Kasumi-1 (cell line): ENCODE results near the gene ADAM22.
"Not testable (repeated sequence)": the region's sequence is repeated elsewhere in the genome, so short reads cannot be mapped to it uniquely, and the experiment has no call there.

Experiments
- DNase-seq, 2 experiments: peaks; one replicate each; lab custom pipeline; 2025; lab: John Stamatoyannopoulos, UW

The ADAM22 gene

DNA sequence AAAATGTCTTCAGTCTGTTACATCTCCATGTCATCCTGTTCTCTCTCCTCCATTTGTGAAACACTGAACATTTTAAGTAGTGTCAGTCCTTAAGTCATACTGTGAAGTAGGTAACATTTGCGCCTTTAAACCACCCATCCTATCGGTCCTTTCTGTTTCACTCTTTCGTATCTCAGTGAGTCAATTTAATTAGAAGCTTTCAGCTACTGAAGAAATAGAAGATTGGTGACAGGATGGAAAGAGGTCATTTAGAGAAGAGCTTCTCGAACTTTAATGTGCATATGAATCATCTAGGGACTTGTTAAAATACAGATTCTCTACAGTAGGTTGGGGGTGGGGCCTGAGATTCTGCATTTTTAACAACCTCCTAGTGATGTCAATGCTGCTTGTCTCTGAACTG, 172.4 kb downstream of the ADAM22 start:
- DNase-seq: no peak

DNA sequence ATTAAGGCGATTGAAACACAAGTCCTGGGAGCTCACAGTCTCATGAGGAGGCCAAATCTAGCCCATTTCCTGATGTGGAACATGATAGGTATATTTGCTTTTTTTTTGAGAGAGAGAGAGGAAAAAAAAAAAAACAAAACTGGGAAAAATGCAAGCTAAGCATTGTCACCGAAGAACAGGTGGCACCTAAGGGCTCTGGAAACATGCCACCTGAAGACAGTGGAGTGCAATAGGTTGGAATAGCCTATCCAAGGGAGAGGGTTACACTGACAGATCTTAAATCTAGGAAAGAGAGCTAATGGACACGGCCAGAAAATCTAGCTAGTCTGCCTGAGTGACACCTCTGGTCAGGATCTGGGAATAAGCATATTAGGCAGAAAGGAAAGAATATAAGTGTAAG, 175.6 kb downstream of the ADAM22 start:
- DNase-seq: no peak

DNA sequence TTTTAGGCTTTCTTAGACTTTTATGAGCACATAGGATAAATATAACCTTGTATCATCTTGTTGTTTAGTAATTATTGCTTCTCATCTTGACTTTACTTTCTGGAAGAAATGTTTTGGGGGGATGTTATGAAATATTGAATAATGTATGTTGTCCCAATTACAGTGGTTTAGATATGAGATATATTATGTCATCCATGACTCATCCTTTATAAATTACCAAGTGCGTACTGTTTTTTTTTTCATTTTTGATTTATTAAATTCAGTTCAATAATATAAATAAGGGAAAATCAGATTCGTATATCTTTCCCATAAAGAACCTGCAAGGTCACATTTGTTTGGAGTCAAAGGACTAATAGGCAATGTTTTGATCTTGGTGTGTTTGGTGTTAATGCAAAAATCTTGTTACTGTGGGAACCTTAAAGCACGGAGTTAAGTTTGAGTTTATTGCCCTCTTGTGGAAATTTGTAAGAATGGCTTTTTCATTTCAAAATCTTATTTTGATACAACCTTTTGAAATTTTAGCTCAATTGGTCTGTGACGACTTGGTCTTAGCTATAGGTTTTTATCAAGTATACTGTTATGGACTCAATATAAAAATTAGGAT, 177.2 kb downstream of the ADAM22 start:
- peak; percentile 79 to 86 for DNase-seq

DNA sequence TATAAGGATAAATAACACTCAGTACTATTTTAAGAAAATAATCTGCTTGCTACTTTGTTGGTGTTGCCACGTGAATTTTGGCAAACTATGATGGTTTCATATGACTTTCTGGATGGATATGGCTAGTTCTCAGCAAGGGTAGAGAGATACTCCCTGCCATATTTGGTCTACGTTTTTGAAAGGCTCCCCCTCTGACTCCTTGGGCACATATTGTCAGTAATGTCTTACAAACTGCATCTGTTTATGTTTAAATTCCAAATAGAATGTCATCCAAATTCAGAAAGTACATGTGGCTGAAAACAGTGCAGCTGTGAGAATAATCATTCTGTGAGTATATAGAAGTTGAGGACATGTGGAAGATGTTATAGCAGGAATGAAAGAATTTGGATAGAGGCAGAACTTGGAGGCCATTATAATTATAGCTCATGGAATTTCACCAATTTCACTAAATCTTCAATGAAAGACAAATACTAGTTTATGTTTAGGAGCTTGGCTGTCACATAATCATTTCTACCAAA, 178.0 kb downstream of the ADAM22 start:
- DNase-seq: no peak

DNA sequence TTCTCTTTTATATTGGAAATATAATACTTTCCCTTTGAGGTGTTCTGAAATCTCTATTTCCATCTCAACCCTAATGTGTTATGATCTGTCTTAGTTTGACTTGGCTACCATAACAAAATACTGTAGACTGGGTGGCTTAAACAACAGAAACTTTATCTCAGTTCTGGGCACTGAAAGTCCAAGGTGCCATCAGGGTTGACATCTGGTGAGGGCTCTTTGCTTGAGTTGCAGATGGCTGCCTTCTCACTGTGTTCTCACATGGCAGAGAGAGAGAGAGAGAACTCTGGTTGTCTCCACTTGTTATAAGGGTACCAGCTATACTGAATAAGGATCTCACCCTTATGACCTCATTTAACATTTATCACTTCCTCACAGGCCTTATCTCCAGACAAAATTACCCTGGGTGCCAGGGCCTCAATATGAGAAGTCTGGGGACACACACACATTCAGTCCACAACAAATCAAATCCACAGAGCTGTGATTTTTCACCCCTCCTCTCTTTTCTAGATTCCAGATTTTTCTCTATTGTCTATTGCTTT, 181.3 kb downstream of the ADAM22 start:
- DNase-seq: no peak

DNA sequence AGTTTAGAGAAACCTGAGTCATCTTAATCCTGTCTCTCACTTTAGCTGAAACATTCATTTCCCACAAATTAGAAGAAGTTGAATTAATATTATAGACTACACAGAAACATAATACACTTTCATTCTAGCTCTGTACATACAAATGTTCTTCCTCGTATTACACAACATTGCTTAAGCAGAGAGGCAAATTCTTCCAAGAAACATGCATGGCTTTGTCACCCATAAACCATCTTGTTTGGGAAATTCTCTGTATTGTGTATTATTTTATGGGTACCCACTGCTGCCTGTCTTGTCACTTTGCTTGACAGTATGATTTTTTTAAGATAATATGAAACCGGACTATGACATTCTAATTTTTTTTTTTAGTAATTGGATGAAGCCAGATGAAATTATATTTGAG, 181.8 kb downstream of the ADAM22 start:
- no peak for DNase-seq

DNA sequence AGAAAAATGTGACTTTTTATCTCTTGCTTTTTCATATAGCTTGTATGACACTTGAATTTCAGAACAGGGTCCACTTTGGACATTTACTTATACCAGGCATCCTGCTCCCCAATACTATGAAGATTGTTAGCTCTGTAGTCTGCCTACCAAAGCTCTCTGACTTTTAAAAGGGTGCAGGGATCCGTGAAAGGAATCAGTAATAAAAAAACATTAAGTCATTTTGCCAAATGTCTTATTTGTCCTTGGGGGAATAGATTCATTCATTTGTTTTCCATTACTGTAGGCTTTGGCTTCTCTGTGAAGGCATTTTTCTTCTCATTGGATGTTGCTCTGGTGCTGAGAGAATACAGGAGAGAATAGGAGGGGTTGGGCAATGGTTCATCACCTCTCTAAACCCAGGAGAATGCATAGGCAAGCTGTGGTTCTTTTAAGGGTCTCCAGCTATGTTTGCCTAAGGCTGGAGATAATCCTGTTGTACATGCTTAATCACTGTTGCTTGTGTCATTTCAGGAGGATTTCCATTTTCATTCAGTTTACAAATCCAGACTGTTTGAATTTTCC, 182.3 kb downstream of the ADAM22 start:
- no peak for DNase-seq

DNA sequence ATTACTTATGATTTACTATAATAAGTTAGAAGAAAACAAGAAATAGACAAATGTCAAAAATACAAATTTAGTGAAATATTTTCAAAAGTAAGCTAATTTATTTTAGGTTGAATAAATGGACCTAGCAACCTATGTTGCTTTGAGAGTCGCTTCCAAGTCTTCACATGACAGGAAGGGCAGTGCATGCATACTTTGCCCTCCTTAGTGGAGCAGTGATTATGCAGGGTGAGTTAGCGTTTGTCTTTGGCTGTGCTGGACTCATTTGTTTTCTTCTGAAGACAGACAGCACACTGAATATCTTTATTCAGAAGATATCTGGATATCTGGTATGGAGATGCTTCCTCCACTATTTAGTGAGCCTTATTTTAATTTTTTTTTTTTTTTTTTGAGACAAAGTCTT, 183.3 kb downstream of the ADAM22 start:
- DNase-seq: no peak

DNA sequence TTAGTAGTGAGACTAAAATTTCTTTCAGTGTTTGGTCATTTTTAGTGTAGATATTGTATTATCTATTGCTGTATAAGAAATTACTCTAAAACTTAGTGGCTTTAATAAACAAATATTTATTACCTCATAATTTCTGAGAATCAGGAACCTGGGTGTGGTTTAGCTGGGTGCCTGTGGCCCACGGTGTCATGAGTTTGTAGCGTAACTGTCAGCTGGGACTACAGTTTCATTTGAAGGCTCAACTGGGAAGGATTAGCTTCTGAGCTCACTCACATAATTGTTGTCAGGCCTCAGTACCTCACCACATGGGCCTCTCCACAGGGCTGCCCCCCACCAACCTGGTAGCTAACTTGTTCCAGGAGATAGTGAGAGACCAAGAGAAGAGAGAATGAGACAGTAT, 187.3 kb downstream of the ADAM22 start:
- DNase-seq: no peak

DNA sequence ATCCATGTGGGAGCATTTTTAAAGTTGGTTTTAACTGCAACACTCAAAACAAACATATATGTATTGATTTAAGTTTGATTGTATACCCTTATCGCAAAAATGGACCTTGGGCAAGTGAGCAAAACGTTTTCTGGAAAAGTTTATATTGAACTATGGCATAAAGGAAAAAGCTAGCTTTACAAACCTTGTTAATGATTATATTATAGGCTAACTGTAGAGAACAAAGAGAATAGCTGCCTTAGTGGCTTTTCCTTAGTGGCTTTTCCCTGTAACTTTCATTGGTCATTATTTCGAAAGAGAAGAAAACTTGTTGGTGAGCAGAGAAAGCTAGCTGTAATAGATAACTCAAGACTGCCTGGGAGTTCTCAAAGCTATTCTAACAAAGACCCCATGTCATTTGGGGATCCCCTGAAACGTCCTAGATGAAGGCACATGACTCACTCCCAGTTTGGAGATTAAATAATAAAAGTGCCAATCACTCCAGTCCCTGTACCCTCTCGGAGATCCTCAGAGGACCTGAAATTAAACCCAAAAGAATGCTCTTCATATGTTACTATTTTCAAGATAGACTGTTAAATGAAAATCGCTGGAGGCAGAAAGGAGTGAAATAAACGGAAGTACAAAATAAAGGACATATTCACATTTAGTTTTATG, 193.7 kb downstream of the ADAM22 start:
- DNase-seq: no peak

DNA sequence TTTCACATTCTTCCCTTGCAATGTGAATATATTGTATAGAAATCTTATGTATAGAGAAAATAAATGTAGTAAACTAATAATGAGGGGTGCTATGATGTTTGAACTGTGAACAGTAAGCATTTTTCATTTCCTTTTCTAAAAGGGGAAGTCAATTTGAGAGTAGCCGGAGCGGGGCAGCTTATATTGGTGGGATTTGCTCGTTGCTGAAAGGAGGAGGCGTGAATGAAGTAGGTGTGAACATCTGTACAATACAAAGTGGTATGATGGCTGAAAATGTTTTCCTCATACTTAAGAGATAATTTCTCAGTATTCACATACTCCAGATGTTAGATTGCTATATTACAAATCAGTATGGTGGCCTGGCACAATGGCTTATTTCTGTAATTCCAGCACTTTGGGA, 198.7 kb downstream of the ADAM22 start:
- peak; percentile 48 to 59 for DNase-seq

DNA sequence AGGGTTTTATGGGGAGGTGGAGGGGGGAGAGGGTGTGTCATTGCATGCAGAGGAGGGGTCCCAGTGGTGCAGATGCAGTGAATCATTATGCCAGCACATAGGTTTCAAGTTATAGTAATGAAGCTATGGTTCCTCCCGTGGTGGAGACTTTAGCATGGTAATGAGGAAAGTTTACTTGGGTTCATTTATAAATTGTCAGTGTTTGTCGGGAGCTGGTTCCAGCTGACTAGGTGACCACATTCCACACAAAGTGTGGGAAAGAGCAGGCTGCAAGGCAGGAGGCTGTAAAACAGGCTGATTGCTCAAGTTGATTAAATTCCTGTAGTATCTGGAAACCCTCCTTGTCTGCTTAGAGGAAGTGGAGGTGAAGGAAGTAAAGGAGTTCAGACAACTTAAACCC, 206.9 kb downstream of the ADAM22 start:
- DNase-seq: peak; percentile 8 to 13

DNA sequence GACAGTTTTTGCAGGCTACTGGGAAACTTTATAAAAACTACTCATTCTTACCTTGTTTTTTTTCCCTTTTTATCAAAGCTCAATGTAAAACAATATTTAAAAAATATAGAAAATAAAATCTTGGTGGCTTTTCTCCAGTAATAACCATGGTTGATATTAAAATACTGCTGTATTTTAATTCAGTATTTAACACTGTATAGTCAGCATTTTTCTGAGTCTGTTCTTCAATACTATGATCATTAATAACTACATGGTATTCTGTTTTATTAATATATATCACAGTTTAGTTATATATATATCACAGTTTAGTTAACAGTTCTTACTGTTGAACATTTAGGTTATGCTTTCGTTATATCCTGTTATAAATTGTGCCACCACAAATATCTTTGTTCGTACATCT, 207.4 kb downstream of the ADAM22 start:
- no peak for DNase-seq

DNA sequence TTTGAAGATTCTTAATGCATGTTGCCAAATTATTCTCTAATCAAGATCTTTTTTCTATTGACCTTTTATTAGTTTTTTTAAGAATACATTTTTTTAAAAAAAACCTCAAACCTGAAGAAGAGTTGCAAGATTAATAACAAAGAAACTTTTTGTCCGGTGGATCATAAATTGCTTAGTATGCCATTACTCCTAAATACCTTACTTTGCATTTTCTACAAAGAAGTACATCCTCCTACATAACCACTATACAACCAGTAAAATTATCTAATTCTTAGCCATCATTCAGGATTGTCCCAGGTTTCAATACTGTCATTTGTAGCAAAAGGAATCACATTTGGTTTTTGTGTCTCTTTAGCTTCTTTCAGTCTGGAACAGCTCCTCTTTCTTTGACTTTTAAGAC, 207.9 kb downstream of the ADAM22 start:
- DNase-seq: no peak

DNA sequence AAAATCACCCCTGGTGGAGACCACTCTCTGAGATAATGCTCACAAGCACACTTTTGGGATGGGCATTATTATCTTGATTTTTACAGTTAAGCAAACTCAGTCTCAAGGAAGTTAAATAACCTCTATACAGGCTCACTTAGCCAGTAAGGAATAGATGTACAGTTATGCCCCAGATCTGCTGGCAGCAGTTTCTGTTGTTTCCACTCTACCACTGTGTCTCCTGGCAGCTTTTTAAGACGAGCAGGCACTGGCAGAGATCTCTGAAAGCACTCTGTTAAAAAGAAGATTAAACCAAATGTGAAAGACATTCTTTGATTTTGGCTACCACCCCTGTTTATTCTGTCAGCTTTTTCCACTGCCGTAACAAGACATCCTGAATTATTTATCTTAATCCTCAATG, 212.6 kb downstream of the ADAM22 start:
- no peak for DNase-seq

DNA sequence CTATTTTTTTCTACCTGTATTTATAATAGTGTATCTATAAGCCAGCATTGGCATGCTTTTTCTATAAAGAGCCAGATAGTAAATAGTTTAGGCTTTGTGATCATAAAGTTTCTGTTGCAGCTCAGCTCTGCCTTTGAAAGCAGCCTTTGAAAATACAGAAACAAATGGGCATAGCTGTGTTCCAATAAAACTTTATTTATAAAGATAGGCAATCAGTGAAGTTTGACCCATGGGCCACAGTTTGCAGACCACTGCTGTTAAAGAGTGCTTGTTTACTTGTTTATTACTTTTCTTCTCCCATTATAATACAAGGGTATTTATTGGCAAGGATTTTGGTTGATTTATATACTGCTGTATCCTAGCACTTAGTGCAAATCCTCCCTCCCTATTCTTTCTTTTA, 213.3 kb downstream of the ADAM22 start:
- DNase-seq: no peak

DNA sequence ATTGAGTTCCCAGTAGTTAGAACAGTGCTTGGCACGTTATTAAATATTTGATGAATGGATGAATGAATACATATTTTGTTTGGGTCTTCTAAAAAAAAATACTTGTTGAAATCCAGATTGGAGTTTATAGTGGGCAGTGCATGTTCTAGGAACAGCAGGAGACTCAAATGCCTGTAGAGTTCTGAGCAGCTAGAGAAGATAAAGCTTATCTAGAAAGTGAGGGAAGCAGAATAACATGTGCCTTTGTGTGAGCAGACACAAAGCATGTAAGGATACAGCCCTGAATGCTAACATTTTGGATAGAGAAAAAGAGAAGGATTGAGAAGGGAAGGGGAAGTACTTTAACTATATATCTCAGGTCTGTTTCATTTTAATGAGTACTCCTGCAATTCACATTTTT, 213.9 kb downstream of the ADAM22 start:
- no peak for DNase-seq

DNA sequence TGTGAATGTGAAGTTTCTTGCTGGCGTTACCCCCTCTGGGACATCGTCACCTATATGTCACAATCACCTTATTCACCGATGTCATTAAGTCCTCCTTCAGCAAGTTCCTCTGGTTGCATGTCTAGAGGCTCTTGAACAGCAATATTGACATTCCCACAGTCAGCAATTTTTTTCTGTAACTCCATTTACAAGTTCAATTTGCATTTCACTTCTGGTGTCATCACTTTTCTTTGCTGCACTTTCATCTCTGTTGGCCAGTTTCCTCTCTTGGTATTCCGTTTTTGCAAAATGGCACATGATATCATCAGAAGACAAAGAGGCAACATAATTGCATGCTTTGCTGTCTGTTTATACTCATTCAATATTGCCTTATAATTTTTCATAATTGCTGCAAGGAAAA, 216.0 kb downstream of the ADAM22 start:
- no peak for DNase-seq

DNA sequence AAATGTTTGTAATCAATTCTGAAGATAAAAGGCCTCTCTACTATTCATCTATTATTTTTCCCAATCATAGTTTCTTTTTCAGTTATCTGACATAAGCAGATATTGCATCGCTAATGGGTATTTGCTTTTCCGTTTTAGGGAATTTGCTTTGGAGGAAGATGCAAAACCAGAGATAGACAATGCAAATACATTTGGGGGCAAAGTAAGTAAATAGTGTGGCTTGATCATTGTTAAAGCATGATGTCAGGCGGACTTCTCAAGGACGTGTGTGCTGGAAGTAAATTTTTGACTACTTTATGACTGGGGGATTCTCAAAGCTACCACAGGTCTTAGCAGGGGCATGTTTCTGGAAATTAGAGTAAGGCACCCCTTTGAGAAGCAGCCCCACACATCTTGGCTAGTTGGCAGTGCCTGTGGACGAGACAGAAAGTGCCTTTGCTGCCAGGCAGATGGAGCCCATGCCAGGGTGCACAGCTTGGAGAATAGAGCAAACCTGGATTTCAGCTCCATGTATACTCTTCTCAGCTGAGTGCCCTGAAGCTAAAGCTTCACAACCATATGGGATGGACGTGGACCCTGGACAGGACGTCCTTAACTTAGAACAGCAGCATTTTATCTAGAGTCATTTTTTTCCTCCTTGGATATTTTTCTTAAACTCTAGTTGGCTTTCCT, 217.2 kb downstream of the ADAM22 start:
- no peak for DNase-seq

DNA sequence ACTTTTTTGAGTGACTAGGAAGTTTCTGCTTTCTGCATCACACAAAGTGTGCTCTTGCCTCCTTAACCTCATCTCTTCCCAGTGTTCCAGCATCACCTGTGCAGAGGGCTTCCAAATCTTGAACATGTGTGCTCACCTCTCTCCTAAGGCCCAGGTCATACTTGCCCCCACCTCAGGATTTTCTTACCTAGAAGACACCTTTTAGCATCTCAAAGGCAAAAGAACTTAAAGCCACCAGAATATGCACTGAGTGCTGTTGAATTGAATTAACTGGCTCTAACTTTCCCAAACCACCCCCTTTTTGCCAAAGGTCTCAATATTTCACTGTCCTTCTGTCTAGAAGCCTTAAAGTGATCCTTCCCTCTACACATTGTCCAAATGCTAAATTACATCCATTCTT, 219.3 kb downstream of the ADAM22 start:
- DNase-seq: no peak

DNA sequence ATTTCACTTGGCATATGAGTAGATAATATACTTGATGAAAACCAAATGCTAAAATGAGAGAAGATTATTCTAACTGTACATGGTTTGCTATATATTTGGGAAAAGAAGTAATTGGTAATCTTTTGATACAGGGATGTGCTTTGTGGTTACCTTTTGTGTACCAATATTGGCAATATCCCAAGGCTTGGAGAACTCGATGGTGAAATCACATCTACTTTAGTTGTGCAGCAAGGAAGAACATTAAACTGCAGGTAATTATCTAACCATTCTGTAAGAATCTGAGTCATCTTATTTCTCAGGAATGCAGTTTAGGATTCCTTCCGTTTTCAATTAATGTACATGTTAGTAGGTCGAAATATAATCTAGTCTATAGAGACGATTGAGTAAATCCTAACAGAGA, 221.7 kb downstream of the ADAM22 start:
- DNase-seq: no peak

DNA sequence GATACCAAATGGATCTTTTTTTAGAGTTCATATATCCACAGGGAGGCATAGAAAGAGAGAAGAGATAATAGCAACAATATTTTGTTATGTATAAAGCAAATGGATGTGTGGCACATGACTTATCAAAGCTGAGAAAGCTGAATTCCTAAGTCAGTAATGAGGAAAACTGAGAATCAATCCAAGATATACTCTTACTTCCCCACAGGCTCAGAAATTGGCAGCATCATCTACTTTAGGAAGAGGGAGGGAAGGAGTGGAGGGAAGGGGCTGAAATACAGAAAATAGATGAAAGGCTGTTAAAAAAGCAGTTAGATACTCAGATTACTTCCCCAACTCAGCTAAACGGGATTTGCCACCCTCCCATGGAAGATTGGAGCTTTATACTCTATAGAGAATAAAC, 222.3 kb downstream of the ADAM22 start:
- no peak for DNase-seq

DNA sequence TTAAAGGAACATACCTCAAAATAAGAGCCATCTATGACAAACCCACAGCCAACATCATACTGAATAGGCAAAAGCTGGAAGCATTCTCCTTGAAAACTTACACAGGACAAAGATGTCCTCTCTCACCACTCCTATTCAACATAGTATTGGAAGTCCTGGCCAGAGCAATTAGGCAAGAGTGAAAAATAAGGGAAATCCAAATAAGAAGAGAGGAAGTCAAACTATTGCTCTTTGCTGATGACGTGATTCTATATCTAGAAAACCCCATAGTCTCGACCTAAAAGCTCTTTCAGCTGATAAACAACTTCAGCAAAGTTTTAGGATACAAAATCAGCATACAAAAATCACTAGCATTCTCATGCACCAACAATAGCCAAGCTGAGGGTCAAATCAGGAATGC, 225.7 kb downstream of the ADAM22 start:
- DNase-seq: not testable (repeated sequence)
